ENCODE data around the gene GPHA2.

DNA sequence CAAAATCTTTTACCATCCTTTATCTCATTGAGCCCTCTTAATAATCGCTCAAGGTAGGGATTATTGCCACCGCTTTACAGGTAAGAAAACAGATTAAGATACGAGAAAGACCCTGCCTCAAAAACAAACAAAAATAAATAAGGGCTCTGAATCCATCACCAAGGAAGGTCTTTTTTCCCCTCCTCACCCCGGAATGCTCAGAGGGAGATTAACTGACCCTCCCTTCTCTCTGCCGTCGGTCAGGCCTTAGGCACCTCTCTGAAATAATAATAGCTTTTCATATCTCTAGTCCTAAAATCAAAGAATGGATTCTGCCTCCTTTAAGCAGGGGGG lies 18.1 kb downstream of the GPHA2 start:
- TF ChIP-seq, protein P1, sequence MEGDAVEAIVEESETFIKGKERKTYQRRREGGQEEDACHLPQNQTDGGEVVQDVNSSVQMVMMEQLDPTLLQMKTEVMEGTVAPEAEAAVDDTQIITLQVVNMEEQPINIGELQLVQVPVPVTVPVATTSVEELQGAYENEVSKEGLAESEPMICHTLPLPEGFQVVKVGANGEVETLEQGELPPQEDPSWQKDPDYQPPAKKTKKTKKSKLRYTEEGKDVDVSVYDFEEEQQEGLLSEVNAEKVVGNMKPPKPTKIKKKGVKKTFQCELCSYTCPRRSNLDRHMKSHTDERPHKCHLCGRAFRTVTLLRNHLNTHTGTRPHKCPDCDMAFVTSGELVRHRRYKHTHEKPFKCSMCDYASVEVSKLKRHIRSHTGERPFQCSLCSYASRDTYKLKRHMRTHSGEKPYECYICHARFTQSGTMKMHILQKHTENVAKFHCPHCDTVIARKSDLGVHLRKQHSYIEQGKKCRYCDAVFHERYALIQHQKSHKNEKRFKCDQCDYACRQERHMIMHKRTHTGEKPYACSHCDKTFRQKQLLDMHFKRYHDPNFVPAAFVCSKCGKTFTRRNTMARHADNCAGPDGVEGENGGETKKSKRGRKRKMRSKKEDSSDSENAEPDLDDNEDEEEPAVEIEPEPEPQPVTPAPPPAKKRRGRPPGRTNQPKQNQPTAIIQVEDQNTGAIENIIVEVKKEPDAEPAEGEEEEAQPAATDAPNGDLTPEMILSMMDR (IDR thresholded peaks at IDR 0.05; ENCODE audit: low read length), result no peak
- TF ChIP-seq EZH2 (optimal IDR thresholded peaks at IDR 0.05; ENCODE audit: low read depth, low read length), result no peak
- TF ChIP-seq EZH2phosphoT487 (IDR thresholded peaks at IDR 0.05; ENCODE audit: low read length), result no peak
